GM23338 (cell line): ENCODE results near the gene RHCG. TPM values are rescaled to one million over a fixed set of nuclear protein-coding genes. Genes with fewer than 3 reads are reported as not detected.

ENCODE experiments used
- ATAC-seq: fragments of 200-7000 bp; cut with Tn5 transposase; 3 replicates; pipeline ENCODE4 v1.9.1; 2020
- DNase-seq: peaks from one replicate; pipeline ENCODE4 v3.0.0-alpha.2; 2015; ENCODE audit warnings: low spot score
- H2AFZ ChIP-seq: fragments of 200-600 bp; sonication (generic); 2 replicates; pipeline ENCODE4 v1.8.0; 2016; ENCODE audit warnings: antibody characterized with exemption, mild to moderate bottlenecking, moderate library complexity
- H3F3A ChIP-seq: fragments of 200-600 bp; sonication (generic); replicated peaks from 2 replicates; pipeline ENCODE4 v1.8.0; 2017; ENCODE audit warnings: antibody characterized with exemption, mixed run types, low read depth
- H3K27ac ChIP-seq: fragments of 200-600 bp; sonication (generic); 2 replicates; pipeline ENCODE4 v1.6.1; 2016; ENCODE audit warnings: low read depth
- H3K27me3 ChIP-seq: fragments of 200-600 bp; sonication (generic); 2 replicates; pipeline ENCODE4 v1.8.0; 2016; ENCODE audit warnings: mild to moderate bottlenecking, mixed run types, moderate library complexity; ENCODE audit not compliant: insufficient read depth
- H3K36me3 ChIP-seq: fragments of 200-600 bp; sonication (generic); 2 replicates; pipeline ENCODE4 v1.8.0; 2016; ENCODE audit warnings: mild to moderate bottlenecking; ENCODE audit not compliant: insufficient read depth
- H3K4me1 ChIP-seq: fragments of 200-600 bp; sonication (generic); 2 replicates; pipeline ENCODE4 v1.8.0; 2016; ENCODE audit warnings: mild to moderate bottlenecking, moderate library complexity; ENCODE audit not compliant: insufficient read depth
- H3K4me2 ChIP-seq: fragments of 200-600 bp; sonication (generic); 2 replicates; pipeline ENCODE4 v1.7.1; 2017; ENCODE audit warnings: mixed run types
- H3K4me3 ChIP-seq: fragments of 200-600 bp; sonication (generic); 2 replicates; pipeline ENCODE4 v1.6.1; 2016; ENCODE audit warnings: mixed run types
- H3K79me2 ChIP-seq: fragments of 200-600 bp; sonication (generic); replicated peaks from 2 replicates; pipeline ENCODE4 v1.8.0; 2017; ENCODE audit warnings: mild to moderate bottlenecking; ENCODE audit not compliant: insufficient read depth
- H3K9me2 ChIP-seq: fragments of 200-600 bp; sonication (generic); 2 replicates; pipeline ENCODE4 v1.8.0; 2017; ENCODE audit not compliant: insufficient read depth
- H4K20me1 ChIP-seq: fragments of 200-600 bp; sonication (generic); replicated peaks from 2 replicates; pipeline ENCODE4 v1.8.0; 2017; ENCODE audit warnings: mild to moderate bottlenecking; ENCODE audit not compliant: insufficient read depth
- H3K27ac Mint-ChIP-seq: 2 replicates; pipeline ENCODE4 v1.8.0; 2020; ENCODE audit warnings: inconsistent platforms, mild to moderate bottlenecking, moderate library complexity, mixed read lengths
- H3K27me3 Mint-ChIP-seq: 3 replicates; pipeline ENCODE4 v1.8.0; 2022; ENCODE audit warnings: low read depth, mild to moderate bottlenecking, moderate library complexity, mixed read lengths, inconsistent platforms; ENCODE audit not compliant: insufficient read depth, poor library complexity
- H3K36me3 Mint-ChIP-seq: 3 replicates; pipeline ENCODE4 v1.8.0; 2021; ENCODE audit warnings: low read depth, mild to moderate bottlenecking, inconsistent platforms, moderate library complexity, mixed read lengths
- H3K4me1 Mint-ChIP-seq: 3 replicates; pipeline ENCODE4 v1.8.0; 2020; ENCODE audit warnings: mild to moderate bottlenecking, inconsistent platforms, mixed read lengths
- H3K4me3 Mint-ChIP-seq: 3 replicates; pipeline ENCODE4 v1.8.0; 2021; ENCODE audit warnings: moderate library complexity, mild to moderate bottlenecking, inconsistent platforms, mixed read lengths
- H3K9me3 Mint-ChIP-seq: 3 replicates; pipeline ENCODE4 v1.8.0; 2020; ENCODE audit warnings: moderate library complexity, mild to moderate bottlenecking, inconsistent platforms, mixed read lengths
- EZH2phosphoT487 ChIP-seq: fragments of 200-600 bp; sonication (generic); IDR thresholded peaks from one replicate; pipeline ENCODE4 v1.8.1; 2018; ENCODE audit warnings: antibody characterized with exemption; ENCODE audit not compliant: unreplicated experiment
- JUNB ChIP-seq: IDR thresholded peaks from one replicate; pipeline ENCODE4 v1.6.1; 2016; ENCODE audit warnings: antibody characterized with exemption; ENCODE audit not compliant: unreplicated experiment
- NANOG ChIP-seq: IDR thresholded peaks from 2 replicates; pipeline ENCODE4 v1.6.1; 2016; ENCODE audit warnings: antibody characterized with exemption, borderline replicate concordance
- POLR2AphosphoS5 ChIP-seq: IDR thresholded peaks from 2 replicates; pipeline ENCODE4 v1.6.1; 2016; ENCODE audit warnings: antibody characterized with exemption, low read depth
- STAT1 ChIP-seq: IDR thresholded peaks from one replicate; pipeline ENCODE4 v1.6.1; 2016; ENCODE audit warnings: antibody characterized with exemption; ENCODE audit not compliant: unreplicated experiment
- ZNF114 ChIP-seq: fragments of 250-450 bp; sonication (Bioruptor Pico); IDR thresholded peaks from 2 replicates; pipeline ENCODE4 v1.5.0; 2020; ENCODE audit warnings: mild to moderate bottlenecking, moderate library complexity
- ZNF331 ChIP-seq: fragments of 250-450 bp; sonication (Bioruptor Pico); IDR thresholded peaks from 2 replicates; pipeline ENCODE4 v1.5.0; 2020; ENCODE audit warnings: low read depth, mild to moderate bottlenecking, moderate library complexity
- polyA plus RNA-seq: library from polyadenylated mRNA; unstranded; fragments of >200 nt; fragmentation: Nextera tagmentation; extraction: Ambion mirVana; gene quantifications from 2 replicates; pipeline ENCODE4 v1.2.1, GENCODE V29; 2016
- total RNA-seq: library from RNA; depleted of rRNA; stranded (reverse); fragments of >200 nt; shearing (Covaris generic); gene quantifications from 2 replicates; pipeline ENCODE4 v1.2.3, GENCODE V29; 2014
- TF ChIP-seq, protein P1 (sequence below): IDR thresholded peaks from one replicate; pipeline ENCODE4 v1.6.1; 2018; ENCODE audit warnings: antibody characterized with exemption; ENCODE audit not compliant: unreplicated experiment
- TF ChIP-seq, protein P2 (sequence below): IDR thresholded peaks from 2 replicates; pipeline ENCODE4 v1.6.1; 2016; ENCODE audit warnings: antibody characterized with exemption
- TF ChIP-seq, protein P3 (sequence below), 2 experiments: fragments of 200-600 bp in 1 of 2; sonication (generic) in 1 of 2; conservative IDR thresholded peaks; 2 replicates each; pipeline versions ENCODE4 v1.5.1 to v1.6.1; 2016 to 2017; ENCODE audit warnings: antibody characterized with exemption in 2 of 2, low read depth in 2 of 2, mild to moderate bottlenecking in 2 of 2, moderate library complexity in 1 of 2

RHCG gene
- total and polyA plus RNA-seq, 2 experiments from 2014 or later = 0.21 to 0.63 TPM

DNA sequence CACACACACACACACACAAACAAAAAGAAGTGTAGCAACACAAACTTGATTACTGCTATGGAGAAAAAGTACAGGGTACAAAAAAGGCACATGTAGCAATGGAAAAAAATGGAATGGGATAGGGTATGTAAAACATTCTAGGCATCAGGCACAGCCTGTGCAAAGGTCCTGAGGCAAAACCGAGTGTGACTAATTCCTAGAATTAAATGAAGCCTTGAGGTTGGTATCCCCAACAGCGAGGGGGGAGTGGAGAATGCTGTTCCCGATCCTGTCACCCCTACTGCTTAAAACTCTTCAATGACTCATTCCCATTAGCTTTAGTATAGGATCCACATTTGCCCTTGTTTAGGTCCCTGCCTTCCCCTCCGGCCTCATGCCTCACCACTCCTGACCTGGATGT lies 37.9 kb downstream of the RHCG start:
- H3K27ac Mint-ChIP-seq = no peak overlapping the region

More for the DNA sequence above, 37.9 kb downstream of the RHCG start:
- no peaks in the 10 kb centered on the region for H3K36me3 ChIP-seq
- H3K27me3 ChIP-seq = peaks cover 23% of the 10 kb centered on the region; the same call in 1 of the 2 replicates
- no peak overlapping the region for H3K4me3 ChIP-seq
- no peak overlapping the region for H3K27ac ChIP-seq
- Mint-ChIP-seq H3K27me3 (peaks cover 27% of the 10 kb centered on the region), H3K36me3 (no peaks in the 10 kb centered on the region), H3K4me3 (no peak overlapping the region), H3K4me1 (peaks cover 17% of the 10 kb centered on the region; the same call in 2 of the 3 replicates), H3K9me3 (peaks cover 4% of the 10 kb centered on the region; the same call in 1 of the 3 replicates)
- DNase-seq (no peak), ATAC-seq (no peak)
- TF ChIP-seq NANOG (no peak), POLR2AphosphoS5 (no peak), ZNF114 (CRISPR knock-in tag) (no peak), ZNF331 (CRISPR knock-in tag) (no peak), JUNB (no peak), STAT1 (no peak), EZH2phosphoT487 (no peak)
- TF ChIP-seq, protein P1, sequence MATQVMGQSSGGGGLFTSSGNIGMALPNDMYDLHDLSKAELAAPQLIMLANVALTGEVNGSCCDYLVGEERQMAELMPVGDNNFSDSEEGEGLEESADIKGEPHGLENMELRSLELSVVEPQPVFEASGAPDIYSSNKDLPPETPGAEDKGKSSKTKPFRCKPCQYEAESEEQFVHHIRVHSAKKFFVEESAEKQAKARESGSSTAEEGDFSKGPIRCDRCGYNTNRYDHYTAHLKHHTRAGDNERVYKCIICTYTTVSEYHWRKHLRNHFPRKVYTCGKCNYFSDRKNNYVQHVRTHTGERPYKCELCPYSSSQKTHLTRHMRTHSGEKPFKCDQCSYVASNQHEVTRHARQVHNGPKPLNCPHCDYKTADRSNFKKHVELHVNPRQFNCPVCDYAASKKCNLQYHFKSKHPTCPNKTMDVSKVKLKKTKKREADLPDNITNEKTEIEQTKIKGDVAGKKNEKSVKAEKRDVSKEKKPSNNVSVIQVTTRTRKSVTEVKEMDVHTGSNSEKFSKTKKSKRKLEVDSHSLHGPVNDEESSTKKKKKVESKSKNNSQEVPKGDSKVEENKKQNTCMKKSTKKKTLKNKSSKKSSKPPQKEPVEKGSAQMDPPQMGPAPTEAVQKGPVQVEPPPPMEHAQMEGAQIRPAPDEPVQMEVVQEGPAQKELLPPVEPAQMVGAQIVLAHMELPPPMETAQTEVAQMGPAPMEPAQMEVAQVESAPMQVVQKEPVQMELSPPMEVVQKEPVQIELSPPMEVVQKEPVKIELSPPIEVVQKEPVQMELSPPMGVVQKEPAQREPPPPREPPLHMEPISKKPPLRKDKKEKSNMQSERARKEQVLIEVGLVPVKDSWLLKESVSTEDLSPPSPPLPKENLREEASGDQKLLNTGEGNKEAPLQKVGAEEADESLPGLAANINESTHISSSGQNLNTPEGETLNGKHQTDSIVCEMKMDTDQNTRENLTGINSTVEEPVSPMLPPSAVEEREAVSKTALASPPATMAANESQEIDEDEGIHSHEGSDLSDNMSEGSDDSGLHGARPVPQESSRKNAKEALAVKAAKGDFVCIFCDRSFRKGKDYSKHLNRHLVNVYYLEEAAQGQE = no peak
- TF ChIP-seq, protein P2, sequence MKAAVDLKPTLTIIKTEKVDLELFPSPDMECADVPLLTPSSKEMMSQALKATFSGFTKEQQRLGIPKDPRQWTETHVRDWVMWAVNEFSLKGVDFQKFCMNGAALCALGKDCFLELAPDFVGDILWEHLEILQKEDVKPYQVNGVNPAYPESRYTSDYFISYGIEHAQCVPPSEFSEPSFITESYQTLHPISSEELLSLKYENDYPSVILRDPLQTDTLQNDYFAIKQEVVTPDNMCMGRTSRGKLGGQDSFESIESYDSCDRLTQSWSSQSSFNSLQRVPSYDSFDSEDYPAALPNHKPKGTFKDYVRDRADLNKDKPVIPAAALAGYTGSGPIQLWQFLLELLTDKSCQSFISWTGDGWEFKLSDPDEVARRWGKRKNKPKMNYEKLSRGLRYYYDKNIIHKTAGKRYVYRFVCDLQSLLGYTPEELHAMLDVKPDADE = no peak
- TF ChIP-seq, protein P3, sequence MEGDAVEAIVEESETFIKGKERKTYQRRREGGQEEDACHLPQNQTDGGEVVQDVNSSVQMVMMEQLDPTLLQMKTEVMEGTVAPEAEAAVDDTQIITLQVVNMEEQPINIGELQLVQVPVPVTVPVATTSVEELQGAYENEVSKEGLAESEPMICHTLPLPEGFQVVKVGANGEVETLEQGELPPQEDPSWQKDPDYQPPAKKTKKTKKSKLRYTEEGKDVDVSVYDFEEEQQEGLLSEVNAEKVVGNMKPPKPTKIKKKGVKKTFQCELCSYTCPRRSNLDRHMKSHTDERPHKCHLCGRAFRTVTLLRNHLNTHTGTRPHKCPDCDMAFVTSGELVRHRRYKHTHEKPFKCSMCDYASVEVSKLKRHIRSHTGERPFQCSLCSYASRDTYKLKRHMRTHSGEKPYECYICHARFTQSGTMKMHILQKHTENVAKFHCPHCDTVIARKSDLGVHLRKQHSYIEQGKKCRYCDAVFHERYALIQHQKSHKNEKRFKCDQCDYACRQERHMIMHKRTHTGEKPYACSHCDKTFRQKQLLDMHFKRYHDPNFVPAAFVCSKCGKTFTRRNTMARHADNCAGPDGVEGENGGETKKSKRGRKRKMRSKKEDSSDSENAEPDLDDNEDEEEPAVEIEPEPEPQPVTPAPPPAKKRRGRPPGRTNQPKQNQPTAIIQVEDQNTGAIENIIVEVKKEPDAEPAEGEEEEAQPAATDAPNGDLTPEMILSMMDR (conservative IDR thresholded peaks at IDR 0.05; ENCODE audit: low read depth in 2 of 2) = no peak
- peaks cover 9% of the 10 kb centered on the region; the same call in 1 of the 2 replicates for H3K9me2 ChIP-seq
- no peak overlapping the region for H2AFZ ChIP-seq
- no peaks in the 10 kb centered on the region for H4K20me1 ChIP-seq
- H3K79me2 ChIP-seq = no peaks in the 10 kb centered on the region
- no peak overlapping the region for H3K4me2 ChIP-seq
- no peaks in the 10 kb centered on the region for H3F3A ChIP-seq
- H3K4me1 ChIP-seq = peaks cover 3% of the 10 kb centered on the region; the same call in 1 of the 2 replicates
